Upper lobe of left lung (tissue), 6 donors: ENCODE data around the gene AQP12B. TPM values are rescaled to one million over a fixed set of nuclear protein-coding genes. Genes with fewer than 3 reads are reported as not detected.

Experiments
- ATAC-seq, 2 donors: fragments of 200-7000 bp; cut with Tn5 transposase; one replicate each; pipeline ENCODE4 v1.9.1; 2022; ENCODE audit warnings: mild to moderate bottlenecking in 2 of 2, moderate library complexity in 2 of 2; ENCODE audit not compliant: low FRiP score in 2 of 2
- DNase-seq, 2 donors: peaks; one replicate each; pipeline ENCODE4 v3.0.0-alpha.2; 2019 to 2020
- H3K27ac ChIP-seq, 4 donors: fragments of 200-600 bp; sonication (generic); one replicate each; pipeline ENCODE4 v1.5.1; 2016 to 2019
- H3K27me3 ChIP-seq, 4 donors: fragments of 200-600 bp; sonication (generic); one replicate each; pipeline ENCODE4 v1.5.1; 2017 to 2019
- H3K36me3 ChIP-seq, 4 donors: fragments of 200-600 bp; sonication (generic); one replicate each; pipeline ENCODE4 v1.5.1; 2016 to 2019
- H3K4me1 ChIP-seq, 4 donors: fragments of 200-600 bp; sonication (generic); one replicate each; pipeline ENCODE4 v1.5.1; 2018 to 2019
- H3K4me3 ChIP-seq, 4 donors: fragments of 200-600 bp; sonication (generic); one replicate each; pipeline ENCODE4 v1.5.1; 2017 to 2019; ENCODE audit warnings: mild to moderate bottlenecking in 2 of 4, moderate library complexity in 1 of 4
- H3K9me3 ChIP-seq, 4 donors: fragments of 200-600 bp; sonication (generic); one replicate each; pipeline ENCODE4 v1.5.1; 2018 to 2019
- EP300 ChIP-seq, 4 donors: sonication (generic); formaldehyde crosslinking; IDR thresholded peaks; one replicate each; pipeline ENCODE4 v1.5.1; 2017; ENCODE audit warnings: antibody characterized with exemption in 4 of 4, control low read depth in 2 of 4
- POLR2A ChIP-seq, 4 donors: fragments of 450-650 bp; IDR thresholded peaks; one replicate each; pipeline ENCODE4 v1.5.1; 2016 to 2017; ENCODE audit warnings: antibody characterized with exemption in 4 of 4, mild to moderate bottlenecking in 2 of 4
- POLR2AphosphoS5 ChIP-seq, 2 donors: sonication (generic); formaldehyde crosslinking; IDR thresholded peaks; one replicate each; pipeline ENCODE4 v1.5.1; 2017; ENCODE audit warnings: antibody characterized with exemption in 2 of 2
- WGBS, 2 donors: methylation state at CpG; one replicate each; pipeline ENCODE4 v1.1.5; 2017 to 2018; 5-methylcytosine and 5-hydroxymethylcytosine counted together
- total RNA-seq, 6 donors: library from RNA; depleted of rRNA in 4 of 6; stranded (reverse); fragments of >200 nt in 4 of 6; gene quantifications; one replicate each; pipeline versions ENCODE4 v1.1.0 to v1.2.1, GENCODE V29; 2016 to 2021
- TF ChIP-seq, protein P1 (sequence below), 6 experiments: fragments of 450-650 bp in 4 of 6; fragments of 200-600 bp in 2 of 6; sonication (generic) in 2 of 6; IDR thresholded peaks; one replicate each; pipeline ENCODE4 v1.5.1; 2016 to 2019; ENCODE audit warnings: antibody characterized with exemption in 6 of 6
- donor health status: DM: no; HTN: no; CAD: no; lungs with moderate emphysema.
- donor health status: DM: no; HTN: yes; CAD: no; lungs with severe emphysema.

AQP12B gene
- total RNA-seq, 6 donors from 2014 or later: not detected

DNA sequence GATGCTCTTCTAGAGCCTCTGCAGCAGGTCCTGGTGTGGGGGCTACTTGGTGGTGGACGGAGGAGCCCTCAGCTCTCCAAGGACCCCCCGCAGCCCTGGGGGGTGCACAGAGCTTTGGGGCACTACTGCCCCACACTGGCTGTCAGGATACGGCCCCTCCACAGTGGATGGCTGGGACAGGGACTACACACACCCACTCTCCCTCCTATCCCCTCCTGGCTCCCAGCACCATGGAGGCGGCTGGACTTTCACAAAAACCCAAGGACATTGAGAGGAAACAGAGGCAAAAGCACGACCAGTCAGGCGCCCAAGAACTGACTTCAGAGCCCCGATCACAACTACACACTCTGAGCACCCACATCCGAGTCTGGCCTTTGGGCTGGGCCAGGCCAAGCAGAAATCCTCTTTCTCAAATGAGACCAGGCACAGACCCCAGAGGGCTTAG is 44.8 kb downstream of the AQP12B start:
- TF ChIP-seq POLR2A (IDR thresholded peaks at IDR 0.05) (no peak), POLR2AphosphoS5 (IDR thresholded peaks at IDR 0.05) (no peak), EP300 (IDR thresholded peaks at IDR 0.05) (no peak)
- TF ChIP-seq, protein P1, sequence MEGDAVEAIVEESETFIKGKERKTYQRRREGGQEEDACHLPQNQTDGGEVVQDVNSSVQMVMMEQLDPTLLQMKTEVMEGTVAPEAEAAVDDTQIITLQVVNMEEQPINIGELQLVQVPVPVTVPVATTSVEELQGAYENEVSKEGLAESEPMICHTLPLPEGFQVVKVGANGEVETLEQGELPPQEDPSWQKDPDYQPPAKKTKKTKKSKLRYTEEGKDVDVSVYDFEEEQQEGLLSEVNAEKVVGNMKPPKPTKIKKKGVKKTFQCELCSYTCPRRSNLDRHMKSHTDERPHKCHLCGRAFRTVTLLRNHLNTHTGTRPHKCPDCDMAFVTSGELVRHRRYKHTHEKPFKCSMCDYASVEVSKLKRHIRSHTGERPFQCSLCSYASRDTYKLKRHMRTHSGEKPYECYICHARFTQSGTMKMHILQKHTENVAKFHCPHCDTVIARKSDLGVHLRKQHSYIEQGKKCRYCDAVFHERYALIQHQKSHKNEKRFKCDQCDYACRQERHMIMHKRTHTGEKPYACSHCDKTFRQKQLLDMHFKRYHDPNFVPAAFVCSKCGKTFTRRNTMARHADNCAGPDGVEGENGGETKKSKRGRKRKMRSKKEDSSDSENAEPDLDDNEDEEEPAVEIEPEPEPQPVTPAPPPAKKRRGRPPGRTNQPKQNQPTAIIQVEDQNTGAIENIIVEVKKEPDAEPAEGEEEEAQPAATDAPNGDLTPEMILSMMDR (IDR thresholded peaks at IDR 0.05): no peak
- WGBS, 2 donors: 72 to 77% methylated on average over 6 to 8 of the region's 8 CpGs
- Histone ChIP-seq H3K4me3 (no peak overlapping the region), H3K27ac (no peak overlapping the region), H3K4me1 (no peaks in the 10 kb centered on the region), H3K36me3 (no peaks in the 10 kb centered on the region), H3K27me3 (no peaks in the 10 kb centered on the region), H3K9me3 (peaks cover 0 to 10% (median 4%) of the 10 kb centered on the region in 4 donors)
- ATAC-seq: no peak
- DNase-seq: no peak

- Histone ChIP-seq H3K36me3 (no peaks in the 10 kb centered on the region), H3K27me3 (no peaks in the 10 kb centered on the region), H3K9me3 (peaks cover 0 to 10% (median 4%) of the 10 kb centered on the region in 4 donors), H3K4me1 (no peaks in the 10 kb centered on the region), H3K27ac (no peak overlapping the region), H3K4me3 (no peak overlapping the region)
- TF ChIP-seq POLR2AphosphoS5 (IDR thresholded peaks at IDR 0.05) (no peak), EP300 (IDR thresholded peaks at IDR 0.05) (no peak), POLR2A (IDR thresholded peaks at IDR 0.05) (no peak)
- TF ChIP-seq, protein P1 (IDR thresholded peaks at IDR 0.05): no peak
- DNase-seq (peak in 1 of 2 donors; percentile 52), ATAC-seq (no peak)
- WGBS, 2 donors: 87 to 93% methylated on average over 13 to 17 of the region's 17 CpGs
Observed at GRCh38 chr2:240637116-240637900, 45.4 kb downstream of the AQP12B start.

DNA sequence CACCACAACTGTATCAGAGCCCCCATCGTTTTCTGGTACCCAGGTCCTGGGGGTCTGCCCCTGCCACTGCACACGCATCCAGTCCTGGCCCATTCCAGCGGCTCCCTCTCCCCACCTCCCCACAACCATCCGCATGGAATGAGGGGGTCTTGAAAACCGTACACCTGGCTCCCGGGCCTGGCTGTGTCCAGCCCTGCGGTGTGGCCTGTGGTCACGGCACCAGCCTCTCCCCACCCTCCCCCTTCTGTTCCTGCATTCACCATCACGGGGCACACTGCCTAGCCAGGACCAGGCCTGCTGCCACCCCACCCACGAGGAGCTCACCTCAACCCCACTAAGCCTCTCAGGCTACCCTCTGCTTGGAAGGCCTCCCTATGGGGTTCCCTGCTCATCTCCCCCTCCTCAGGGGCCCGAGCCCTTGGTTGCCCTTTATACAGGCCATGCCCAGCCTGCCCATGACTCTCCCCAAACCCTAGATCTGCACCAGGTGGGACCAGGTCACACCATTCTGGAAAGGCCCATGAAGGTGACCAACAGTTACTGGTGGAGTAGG is 46.0 kb downstream of the AQP12B start:
- ATAC-seq (no peak), DNase-seq (peak in 1 of 2 donors; percentile 62)
- Histone ChIP-seq H3K27me3 (no peaks in the 10 kb centered on the region), H3K4me1 (no peaks in the 10 kb centered on the region), H3K4me3 (no peak overlapping the region), H3K36me3 (no peaks in the 10 kb centered on the region), H3K9me3 (peaks cover 0 to 10% (median 4%) of the 10 kb centered on the region in 4 donors), H3K27ac (no peak overlapping the region)
- 81 to 88% methylated on average over 3 to 11 of the region's 11 CpGs for WGBS, 2 donors
- TF ChIP-seq POLR2AphosphoS5 (IDR thresholded peaks at IDR 0.05) (no peak), EP300 (IDR thresholded peaks at IDR 0.05) (no peak), POLR2A (IDR thresholded peaks at IDR 0.05) (no peak)
- TF ChIP-seq, protein P1 (IDR thresholded peaks at IDR 0.05): no peak

GRCh38 chr2:240635998-240636547 is 46.6 kb downstream of the AQP12B start:
- no peaks in the 10 kb centered on the region for H3K4me1 ChIP-seq
- ATAC-seq (no peak), DNase-seq (no peak)
- H3K4me3 ChIP-seq: no peak overlapping the region
- peaks cover 0 to 10% (median 4%) of the 10 kb centered on the region in 4 donors for H3K9me3 ChIP-seq
- H3K27me3 ChIP-seq: no peaks in the 10 kb centered on the region
- no peak overlapping the region for H3K27ac ChIP-seq
- TF ChIP-seq POLR2A (IDR thresholded peaks at IDR 0.05) (no peak), EP300 (IDR thresholded peaks at IDR 0.05) (no peak), POLR2AphosphoS5 (IDR thresholded peaks at IDR 0.05) (no peak)
- TF ChIP-seq, protein P1 (IDR thresholded peaks at IDR 0.05): no peak
- no peaks in the 10 kb centered on the region for H3K36me3 ChIP-seq
- 61 to 80% methylated on average over 1 to 3 of the region's 3 CpGs for WGBS, 2 donors
